D721Med (cell line): Measurements from ENCODE around the gene COMMD8.

Experiments used
- DNase-seq: peaks from one replicate; pipeline ENCODE4 v3.0.0; 2011; ENCODE audit warnings: low spot score; ENCODE audit not compliant: insufficient read length
- FAIRE-seq: peaks from 2 replicates; lab custom pipeline; 2011; peaks lifted over from hg19 to GRCh38; lab: Jason Lieb, UNC
- TF ChIP-seq, protein P1 (sequence below): IDR thresholded peaks from 2 replicates; pipeline ENCODE4 v1.5.1; 2012; ENCODE audit warnings: mild to moderate bottlenecking, control low read depth; ENCODE audit not compliant: insufficient read depth; ENCODE audit errors: missing control alignments

The COMMD8 gene

DNA sequence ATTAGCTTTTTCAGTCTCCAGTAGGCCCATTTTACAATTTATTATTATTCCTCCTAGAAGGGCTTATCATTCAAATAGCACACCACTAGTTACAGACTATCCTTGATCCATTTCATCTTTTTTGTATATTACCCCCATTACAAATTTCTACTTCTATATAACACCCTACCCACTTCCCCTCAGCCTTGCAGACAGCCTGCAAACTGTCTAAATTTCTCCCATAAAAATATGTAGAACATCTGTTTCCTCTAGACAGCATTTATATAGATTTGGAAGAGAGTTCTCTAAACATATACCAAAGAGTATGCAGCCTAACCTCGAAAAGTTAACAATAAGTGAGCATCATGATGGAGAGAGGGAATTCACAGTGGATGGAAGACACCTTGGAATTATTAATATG, 30.8 kb downstream of the COMMD8 start:
- DNase-seq: no peak
- TF ChIP-seq, protein P1, sequence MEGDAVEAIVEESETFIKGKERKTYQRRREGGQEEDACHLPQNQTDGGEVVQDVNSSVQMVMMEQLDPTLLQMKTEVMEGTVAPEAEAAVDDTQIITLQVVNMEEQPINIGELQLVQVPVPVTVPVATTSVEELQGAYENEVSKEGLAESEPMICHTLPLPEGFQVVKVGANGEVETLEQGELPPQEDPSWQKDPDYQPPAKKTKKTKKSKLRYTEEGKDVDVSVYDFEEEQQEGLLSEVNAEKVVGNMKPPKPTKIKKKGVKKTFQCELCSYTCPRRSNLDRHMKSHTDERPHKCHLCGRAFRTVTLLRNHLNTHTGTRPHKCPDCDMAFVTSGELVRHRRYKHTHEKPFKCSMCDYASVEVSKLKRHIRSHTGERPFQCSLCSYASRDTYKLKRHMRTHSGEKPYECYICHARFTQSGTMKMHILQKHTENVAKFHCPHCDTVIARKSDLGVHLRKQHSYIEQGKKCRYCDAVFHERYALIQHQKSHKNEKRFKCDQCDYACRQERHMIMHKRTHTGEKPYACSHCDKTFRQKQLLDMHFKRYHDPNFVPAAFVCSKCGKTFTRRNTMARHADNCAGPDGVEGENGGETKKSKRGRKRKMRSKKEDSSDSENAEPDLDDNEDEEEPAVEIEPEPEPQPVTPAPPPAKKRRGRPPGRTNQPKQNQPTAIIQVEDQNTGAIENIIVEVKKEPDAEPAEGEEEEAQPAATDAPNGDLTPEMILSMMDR: no peak
- no peak for FAIRE-seq

GRCh38 chr4:47427935-47428334, 35.6 kb downstream of the COMMD8 start:
- DNase-seq (no peak), FAIRE-seq (no peak)
- TF ChIP-seq, protein P1: no peak

DNA sequence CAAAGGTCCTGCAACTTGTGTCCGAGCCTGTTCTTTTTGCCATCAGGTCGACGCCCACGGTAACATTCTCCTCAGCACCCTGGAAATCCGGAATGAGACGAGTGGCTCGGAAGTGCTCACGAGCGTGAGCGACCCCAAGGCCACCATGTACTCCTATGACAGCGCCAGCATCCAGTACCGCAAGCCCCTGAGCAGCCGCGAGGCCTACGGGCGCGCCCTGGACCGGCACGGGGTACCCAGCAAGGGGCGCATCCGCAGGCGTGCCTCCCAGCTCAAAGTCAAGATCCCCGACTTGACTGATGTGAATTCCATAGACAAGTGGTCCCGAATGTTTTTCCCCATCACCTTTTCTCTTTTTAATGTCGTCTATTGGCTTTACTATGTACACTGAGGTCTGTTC, 37.9 kb downstream of the COMMD8 start:
- FAIRE-seq (no peak), DNase-seq (no peak)
- TF ChIP-seq, protein P1: no peak

DNA sequence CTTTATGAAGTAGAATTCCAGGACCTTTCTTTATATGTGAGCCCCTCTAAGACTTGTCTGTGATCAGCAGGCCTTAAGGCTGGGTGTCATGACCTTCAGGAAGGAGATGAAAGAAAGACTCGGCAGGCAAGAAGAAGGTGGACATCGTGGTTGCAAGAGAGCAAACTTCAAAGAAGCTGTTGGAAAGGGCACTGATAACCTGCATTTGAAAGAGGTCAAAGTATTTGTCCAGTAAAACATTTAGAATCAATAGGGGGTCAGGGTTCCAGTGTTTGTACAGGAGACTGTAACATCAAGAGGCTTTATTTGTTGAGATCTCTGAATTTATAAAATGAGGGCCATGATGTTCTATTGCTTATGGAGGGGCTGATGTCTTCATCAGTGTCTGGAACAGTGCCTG, 44.2 kb downstream of the COMMD8 start:
- DNase-seq (no peak), FAIRE-seq (no peak)
- TF ChIP-seq, protein P1: no peak

GRCh38 chr4:47418147-47418546, 45.4 kb downstream of the COMMD8 start:
- no peak for FAIRE-seq
- TF ChIP-seq, protein P1: no peak
- no peak for DNase-seq

DNA sequence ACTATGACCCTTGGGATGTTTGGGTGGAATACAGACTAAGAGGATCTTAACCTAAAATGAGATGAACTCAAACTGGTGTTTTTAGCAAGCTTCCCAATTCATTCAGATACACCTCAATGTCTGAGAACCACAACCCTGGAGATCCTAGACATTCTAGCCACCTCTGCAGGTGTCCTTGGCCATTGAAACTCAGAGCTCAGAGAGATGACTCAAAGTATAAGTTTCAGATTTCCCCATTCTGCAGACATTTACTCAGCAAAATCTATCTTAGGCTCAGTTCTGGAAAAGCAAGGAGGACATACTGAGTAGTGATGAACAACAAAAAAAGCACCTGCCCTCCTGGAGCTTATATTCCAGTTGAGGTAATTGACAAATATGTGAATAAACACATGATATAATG, 47.8 kb downstream of the COMMD8 start:
- DNase-seq (no peak), FAIRE-seq (no peak)
- TF ChIP-seq, protein P1: no peak

GRCh38 chr4:47413521-47413920, 50.0 kb downstream of the COMMD8 start:
- no peak for FAIRE-seq
- TF ChIP-seq, protein P1: no peak
- no peak for DNase-seq
